HG03571 (cell line): ENCODE measurements around the gene PTPRJ.

Experiments used
- ATAC-seq: cut with Tn5 transposase; IDR thresholded peaks from one replicate; pipeline ENCODE4 v1.9.1; 2021; ENCODE audit not compliant: unreplicated experiment

The PTPRJ gene

GRCh38 chr11:47967577-47968525 is 12.5 kb upstream of the PTPRJ start:
- no peak for ATAC-seq

GRCh38 chr11:47969401-47969800 is 11.0 kb upstream of the PTPRJ start:
- ATAC-seq, result no peak

- no peak for ATAC-seq
These were observed 8.9 kb upstream of the PTPRJ start for GRCh38 chr11:47971501-47971900.

GRCh38 chr11:47973173-47973572 is 7.2 kb upstream of the PTPRJ start:
- no peak for ATAC-seq

GRCh38 chr11:47976931-47977330 is 3.4 kb upstream of the PTPRJ start:
- no peak for ATAC-seq

- no peak for ATAC-seq
These were observed 2.7 kb upstream of the PTPRJ start for GRCh38 chr11:47977623-47978022.

- no peak for ATAC-seq
These were observed 826 bp upstream of the PTPRJ start for GRCh38 chr11:47979378-47980087.

GRCh38 chr11:47980907-47981621 is 705 bp downstream of the PTPRJ start:
- ATAC-seq, result peak; percentile 46

- ATAC-seq, result no peak
These were observed 1.5 kb downstream of the PTPRJ start for GRCh38 chr11:47981667-47982404.

GRCh38 chr11:47982616-47983015 is 2.3 kb downstream of the PTPRJ start:
- no peak for ATAC-seq

- no peak for ATAC-seq
These were observed 3.4 kb downstream of the PTPRJ start for GRCh38 chr11:47983464-47984397.

- ATAC-seq, result no peak
These were observed 5.9 kb downstream of the PTPRJ start for GRCh38 chr11:47986219-47986618.

- ATAC-seq, result no peak
These were observed 6.4 kb downstream of the PTPRJ start for GRCh38 chr11:47986742-47987141.

GRCh38 chr11:47987310-47987709 is 7.0 kb downstream of the PTPRJ start:
- no peak for ATAC-seq

GRCh38 chr11:47987781-47988180 is 7.4 kb downstream of the PTPRJ start:
- ATAC-seq, result no peak

GRCh38 chr11:47989779-47990178 is 9.4 kb downstream of the PTPRJ start:
- no peak for ATAC-seq

GRCh38 chr11:47991266-47991830 is 11.0 kb downstream of the PTPRJ start:
- ATAC-seq, result no peak

- no peak for ATAC-seq
These were observed 11.5 kb downstream of the PTPRJ start for GRCh38 chr11:47991894-47992293.
